Stomach smooth muscle (tissue), 2 donors: ENCODE measurements around the gene RGP1.

Source experiments
- H3K27ac ChIP-seq: one replicate; pipeline ENCODE4 v1.7.0; 2013; ENCODE audit warnings: mild to moderate bottlenecking, low read length, inconsistent platforms
- H3K27me3 ChIP-seq, 2 donors: one replicate each; pipeline ENCODE4 v1.7.0; 2013; ENCODE audit warnings: low read length in 2 of 2; ENCODE audit not compliant: insufficient read depth in 2 of 2, control insufficient read depth in 1 of 2
- H3K36me3 ChIP-seq, 2 donors: one replicate each; pipeline ENCODE4 v1.7.0; 2013; ENCODE audit warnings: low read length in 2 of 2; ENCODE audit not compliant: control insufficient read depth in 2 of 2, insufficient read depth in 2 of 2
- H3K4me1 ChIP-seq: one replicate; pipeline ENCODE4 v1.7.0; 2013; ENCODE audit warnings: low read length; ENCODE audit not compliant: control insufficient read depth, insufficient read depth
- H3K4me3 ChIP-seq, 2 donors: one replicate each; pipeline ENCODE4 v1.7.0; 2013; ENCODE audit warnings: low read length in 2 of 2
- H3K9ac ChIP-seq, 2 donors: one replicate each; pipeline ENCODE4 v1.7.0; 2013; ENCODE audit warnings: low read length in 2 of 2, mild to moderate bottlenecking in 1 of 2
- H3K9me3 ChIP-seq, 2 donors: one replicate each; pipeline ENCODE4 v1.7.0; 2013; ENCODE audit warnings: low read length in 2 of 2; ENCODE audit not compliant: control insufficient read depth in 2 of 2
- donor health status: healthy.
- donor health status: Pancreatic carcinoma.

Gene RGP1

GRCh38 chr9:35757892-35758275 is 8.8 kb downstream of the RGP1 start:
- peak overlapping the region; percentile 7 to 94 for H3K9ac ChIP-seq

GRCh38 chr9:35758475-35759050 is 9.5 kb downstream of the RGP1 start:
- Histone ChIP-seq H3K4me1 (peaks cover 15% of the 10 kb centered on the region), H3K27me3 (no peaks in the 10 kb centered on the region), H3K9me3 (no peaks in the 10 kb centered on the region), H3K9ac (peak overlapping the region in 1 of 2 donors; percentile 31), H3K27ac (no peak overlapping the region), H3K36me3 (peaks cover 10 to 11% of the 10 kb centered on the region in 2 donors), H3K4me3 (no peak overlapping the region)

More at GRCh38 chr9:35757892-35758275, 8.8 kb downstream of the RGP1 start:
- Histone ChIP-seq H3K4me1 (peaks cover 15% of the 10 kb centered on the region), H3K9me3 (no peaks in the 10 kb centered on the region), H3K27ac (peak overlapping the region; percentile 86), H3K27me3 (no peaks in the 10 kb centered on the region), H3K36me3 (peaks cover 16 to 17% of the 10 kb centered on the region in 2 donors), H3K4me3 (peak overlapping the region; percentile 81 to 90)

- no peak overlapping the region for H3K27ac ChIP-seq
- no peak overlapping the region for H3K4me3 ChIP-seq
- H3K36me3 ChIP-seq, result peaks cover under 1 to 4% of the 10 kb centered on the region in 2 donors
- peaks cover 15% of the 10 kb centered on the region for H3K4me1 ChIP-seq
- no peaks in the 10 kb centered on the region for H3K9me3 ChIP-seq
- no peaks in the 10 kb centered on the region for H3K27me3 ChIP-seq
- H3K9ac ChIP-seq, result no peak overlapping the region
Measured at GRCh38 chr9:35759795-35760194, 10.7 kb downstream of the RGP1 start.

GRCh38 chr9:35760651-35761050 is 11.6 kb downstream of the RGP1 start:
- H3K9ac ChIP-seq, result no peak overlapping the region

GRCh38 chr9:35763181-35763580 is 14.1 kb downstream of the RGP1 start:
- Histone ChIP-seq H3K36me3 (no peaks in the 10 kb centered on the region), H3K27ac (no peak overlapping the region), H3K4me1 (peaks cover 3% of the 10 kb centered on the region), H3K9ac (no peak overlapping the region), H3K4me3 (no peak overlapping the region), H3K9me3 (no peaks in the 10 kb centered on the region), H3K27me3 (no peaks in the 10 kb centered on the region)

More at GRCh38 chr9:35760651-35761050, 11.6 kb downstream of the RGP1 start:
- peaks cover 15% of the 10 kb centered on the region for H3K4me1 ChIP-seq
- H3K27ac ChIP-seq, result no peak overlapping the region
- no peak overlapping the region for H3K4me3 ChIP-seq
- H3K36me3 ChIP-seq, result no peaks in the 10 kb centered on the region
- H3K9me3 ChIP-seq, result no peaks in the 10 kb centered on the region
- H3K27me3 ChIP-seq, result no peaks in the 10 kb centered on the region

- H3K27me3 ChIP-seq, result no peaks in the 10 kb centered on the region
Measured at GRCh38 chr9:35763803-35764202, 14.7 kb downstream of the RGP1 start.

GRCh38 chr9:35766997-35767396 is 17.9 kb downstream of the RGP1 start:
- no peak overlapping the region for H3K9ac ChIP-seq

More at GRCh38 chr9:35763803-35764202, 14.7 kb downstream of the RGP1 start:
- no peak overlapping the region for H3K27ac ChIP-seq
- H3K4me3 ChIP-seq, result no peak overlapping the region
- H3K9me3 ChIP-seq, result no peaks in the 10 kb centered on the region
- no peak overlapping the region for H3K9ac ChIP-seq
- H3K4me1 ChIP-seq, result no peaks in the 10 kb centered on the region
- no peaks in the 10 kb centered on the region for H3K36me3 ChIP-seq

GRCh38 chr9:35767458-35767857 is 18.4 kb downstream of the RGP1 start:
- Histone ChIP-seq H3K9me3 (no peaks in the 10 kb centered on the region), H3K27ac (no peak overlapping the region), H3K9ac (no peak overlapping the region), H3K4me3 (no peak overlapping the region), H3K4me1 (peaks cover 9% of the 10 kb centered on the region), H3K36me3 (no peaks in the 10 kb centered on the region), H3K27me3 (no peaks in the 10 kb centered on the region)

More at GRCh38 chr9:35766997-35767396, 17.9 kb downstream of the RGP1 start:
- Histone ChIP-seq H3K36me3 (no peaks in the 10 kb centered on the region), H3K27me3 (no peaks in the 10 kb centered on the region), H3K4me3 (no peak overlapping the region), H3K27ac (no peak overlapping the region), H3K4me1 (peaks cover 9% of the 10 kb centered on the region), H3K9me3 (no peaks in the 10 kb centered on the region)

- Histone ChIP-seq H3K4me3 (no peak overlapping the region), H3K9me3 (no peaks in the 10 kb centered on the region), H3K27ac (no peak overlapping the region), H3K4me1 (peaks cover 9% of the 10 kb centered on the region), H3K27me3 (no peaks in the 10 kb centered on the region), H3K9ac (no peak overlapping the region), H3K36me3 (no peaks in the 10 kb centered on the region)
Measured at GRCh38 chr9:35769763-35770162, 20.7 kb downstream of the RGP1 start.

- Histone ChIP-seq H3K9me3 (no peaks in the 10 kb centered on the region), H3K36me3 (no peaks in the 10 kb centered on the region), H3K27ac (peak overlapping the region; percentile 3), H3K9ac (no peak overlapping the region), H3K4me3 (no peak overlapping the region), H3K27me3 (no peaks in the 10 kb centered on the region), H3K4me1 (peaks cover 9% of the 10 kb centered on the region)
Measured at GRCh38 chr9:35771075-35771433, 22.0 kb downstream of the RGP1 start.

GRCh38 chr9:35771534-35771933 is 22.4 kb downstream of the RGP1 start:
- Histone ChIP-seq H3K27ac (peak overlapping the region; percentile 3), H3K36me3 (no peaks in the 10 kb centered on the region), H3K4me3 (no peak overlapping the region), H3K27me3 (no peaks in the 10 kb centered on the region), H3K9me3 (no peaks in the 10 kb centered on the region), H3K4me1 (peaks cover 9% of the 10 kb centered on the region), H3K9ac (no peak overlapping the region)
